GM04504 (cell line): ENCODE measurements around the gene COL21A1.

Source experiments
- DNase-seq: peaks from one replicate; pipeline ENCODE4 v3.0.0-alpha.2; 2012; ENCODE audit warnings: low read depth

Gene COL21A1

DNA sequence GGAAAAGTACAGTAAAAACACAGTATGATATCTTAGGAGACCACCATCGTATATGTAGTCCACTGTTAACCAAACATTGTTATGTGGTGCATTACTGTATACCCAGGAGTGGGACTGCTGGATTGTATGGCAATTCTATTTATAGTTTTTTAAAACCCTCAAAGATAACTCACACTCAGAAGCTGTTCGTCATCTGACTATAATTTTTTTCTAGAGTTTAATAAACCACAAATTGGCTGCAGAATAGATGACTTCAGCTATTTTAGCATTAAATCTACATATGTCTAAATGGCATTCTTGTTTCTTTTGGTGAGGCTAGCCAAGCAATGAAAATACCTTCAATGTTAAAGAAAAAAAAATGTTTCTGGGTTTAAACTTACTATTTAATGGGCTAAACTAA, 237.7 kb downstream of the COL21A1 start:
- DNase-seq, result no peak
